ENCODE results near the gene TUBB2B. TPM values are rescaled to one million over a fixed set of nuclear protein-coding genes. Genes with fewer than 3 reads are reported as not detected.
"Not testable (repeated sequence)": the region's sequence is repeated elsewhere in the genome, so short reads cannot be mapped to it uniquely, and the experiment has no call there.

Gene TUBB2B
- total RNA-seq, 1 donor from 2014 or later = 2.4 TPM

DNA sequence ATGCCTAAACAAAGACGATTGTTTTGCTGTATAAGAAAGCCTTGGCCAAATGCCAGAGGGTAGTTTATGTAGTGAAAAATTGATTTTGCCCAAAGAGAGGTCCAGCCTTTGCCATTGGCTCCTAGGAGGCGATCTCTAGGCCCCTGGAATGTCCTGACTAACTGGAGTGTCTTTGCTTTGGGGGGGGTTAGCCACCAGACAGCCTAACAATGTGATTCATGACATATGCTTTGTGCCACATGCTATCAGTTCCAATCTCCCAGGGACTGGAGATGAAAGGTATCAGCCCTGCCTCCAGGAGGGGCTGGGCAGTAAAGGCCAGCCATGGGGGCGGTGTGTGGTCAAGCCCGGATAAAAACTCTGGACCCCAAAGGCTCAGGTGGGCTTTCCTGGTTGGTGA lies 37.4 kb downstream of the TUBB2B start:
- no peak for DNase-seq (ENCODE audit: low read depth, low spot score)

DNA sequence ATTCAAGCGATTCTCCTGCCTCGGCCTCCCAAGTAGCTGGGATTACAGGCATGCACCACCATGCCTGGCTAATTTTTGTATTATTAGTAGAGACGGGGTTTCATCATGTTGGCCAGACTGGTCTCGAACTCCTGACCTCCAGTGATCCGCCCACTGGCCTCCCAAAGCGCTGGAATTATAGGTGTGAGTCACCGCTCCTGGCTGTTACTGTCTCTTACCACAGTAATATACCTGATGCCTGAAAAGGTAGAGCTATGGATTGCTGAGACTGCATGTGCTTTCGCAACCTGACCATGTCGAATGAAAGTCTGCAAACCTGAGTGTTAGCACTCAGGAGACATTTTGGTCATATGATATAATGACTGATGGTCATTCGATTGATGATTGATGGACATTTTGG lies 38.3 kb downstream of the TUBB2B start:
- DNase-seq (ENCODE audit: low read depth, low spot score) = not testable (repeated sequence)

GRCh38 chr6:3188262-3188661 lies 39.2 kb downstream of the TUBB2B start:
- DNase-seq (ENCODE audit: low read depth, low spot score) = no peak

- no peak for DNase-seq (ENCODE audit: low read depth, low spot score)
Observed at GRCh38 chr6:3186974-3187382, 40.5 kb downstream of the TUBB2B start.

GRCh38 chr6:3183066-3183465 lies 44.4 kb downstream of the TUBB2B start:
- DNase-seq (ENCODE audit: low read depth, low spot score) = no peak

DNA sequence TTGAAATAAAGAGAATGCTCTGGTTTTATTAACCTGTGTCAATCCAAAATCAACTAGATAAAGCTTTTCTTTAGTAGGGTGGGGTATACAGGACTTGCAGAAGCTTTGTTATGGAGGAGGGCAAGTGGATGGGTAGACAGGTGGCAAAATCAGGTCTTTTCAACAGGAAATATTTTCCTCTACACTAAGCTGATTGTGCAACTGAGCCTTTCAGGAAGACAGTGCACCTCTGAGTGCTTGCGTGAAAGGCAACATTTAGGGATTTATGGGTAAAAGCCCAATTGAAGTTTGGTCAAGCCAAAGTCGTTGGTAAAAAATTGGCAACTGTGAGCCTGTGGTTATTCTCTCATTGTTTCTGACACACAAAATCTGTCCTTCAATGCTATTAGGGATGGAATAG lies 46.3 kb downstream of the TUBB2B start:
- DNase-seq (ENCODE audit: low read depth, low spot score) = no peak

- DNase-seq (ENCODE audit: low read depth, low spot score) = not testable (repeated sequence)
Observed at GRCh38 chr6:3179945-3180344, 47.5 kb downstream of the TUBB2B start.

- DNase-seq (ENCODE audit: low read depth, low spot score) = not testable (repeated sequence)
Observed at GRCh38 chr6:3178666-3179065, 48.8 kb downstream of the TUBB2B start.

GRCh38 chr6:3176562-3177355 lies 50.7 kb downstream of the TUBB2B start:
- DNase-seq (ENCODE audit: low read depth, low spot score) = peak; percentile 47

- no peak for DNase-seq (ENCODE audit: low read depth, low spot score)
Observed at GRCh38 chr6:3175715-3176402, 51.6 kb downstream of the TUBB2B start.

Other genes starting within 250 kb of the TUBB2B start
- 12.0 and 26.6 TPM in 2 replicates for gene NQO2, start 227.8 kb downstream of the TUBB2B start, total RNA-seq
- gene RIPK1, start 159.2 kb downstream of the TUBB2B start, total RNA-seq = 20.8 and 27.3 TPM in 2 replicates
- 10.6 and 11.3 TPM in 2 replicates for gene BPHL, start 108.9 kb downstream of the TUBB2B start, total RNA-seq
- 45.6 and 100 TPM in 2 replicates for gene TUBB2A, start 70.1 kb downstream of the TUBB2B start, total RNA-seq
- 57.6 and 89.9 TPM in 2 replicates for gene PSMG4, start 31.3 kb upstream of the TUBB2B start, total RNA-seq
- 4.0 and 16.4 TPM in 2 replicates for gene SLC22A23, start 229.4 kb upstream of the TUBB2B start, total RNA-seq